Right hindlimb (tissue), 1 donor: Measurements from ENCODE around the gene AGTPBP1.
"Not testable (repeated sequence)": the region's sequence is repeated elsewhere in the genome, so short reads cannot be mapped to it uniquely, and the experiment has no call there.

Source experiments
- DNase-seq: peaks from one replicate; pipeline ENCODE4 v3.0.0-alpha.2; 2018

Gene AGTPBP1

DNA sequence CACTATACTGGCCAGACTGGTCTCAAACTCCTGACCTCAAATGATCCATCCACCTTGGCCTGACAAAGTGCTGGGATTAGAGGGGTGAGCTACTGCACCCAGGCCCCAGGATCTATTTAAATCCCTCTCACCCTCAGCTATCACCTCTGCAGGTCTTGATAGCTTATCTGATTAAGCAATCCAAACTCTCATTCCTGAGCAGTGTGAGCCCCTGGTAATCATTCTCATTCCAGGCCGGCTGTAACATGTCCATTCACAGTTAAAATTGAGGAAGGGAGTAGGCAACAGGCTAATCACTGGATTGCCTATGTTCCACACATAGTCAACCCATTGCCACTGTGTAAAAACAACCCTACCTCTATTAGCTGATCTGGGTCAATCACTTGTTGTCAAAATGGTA is 111.1 kb downstream of the AGTPBP1 start:
- DNase-seq: no peak

GRCh38 chr9:85617141-85617670 is 124.5 kb downstream of the AGTPBP1 start:
- DNase-seq: no peak

DNA sequence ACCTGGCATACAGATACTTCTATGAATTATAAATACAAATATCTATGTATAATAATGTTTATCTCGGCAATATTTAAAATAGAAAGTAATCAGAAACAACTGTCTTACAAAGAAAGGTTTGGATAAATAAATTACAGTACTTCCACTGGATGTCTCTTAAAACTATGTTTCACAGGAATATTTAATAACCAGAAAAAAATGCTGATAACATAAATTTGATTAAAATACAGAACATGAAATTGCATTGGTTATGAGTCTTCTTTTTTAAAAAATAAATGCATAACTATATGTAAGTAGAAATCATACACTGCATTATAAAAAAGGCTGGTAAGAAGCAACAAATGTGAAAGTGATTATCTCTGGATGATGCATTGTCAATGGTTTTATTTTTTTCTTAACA is 126.0 kb downstream of the AGTPBP1 start:
- no peak for DNase-seq

GRCh38 chr9:85610074-85610860 is 131.5 kb downstream of the AGTPBP1 start:
- peak; percentile 60 for DNase-seq

DNA sequence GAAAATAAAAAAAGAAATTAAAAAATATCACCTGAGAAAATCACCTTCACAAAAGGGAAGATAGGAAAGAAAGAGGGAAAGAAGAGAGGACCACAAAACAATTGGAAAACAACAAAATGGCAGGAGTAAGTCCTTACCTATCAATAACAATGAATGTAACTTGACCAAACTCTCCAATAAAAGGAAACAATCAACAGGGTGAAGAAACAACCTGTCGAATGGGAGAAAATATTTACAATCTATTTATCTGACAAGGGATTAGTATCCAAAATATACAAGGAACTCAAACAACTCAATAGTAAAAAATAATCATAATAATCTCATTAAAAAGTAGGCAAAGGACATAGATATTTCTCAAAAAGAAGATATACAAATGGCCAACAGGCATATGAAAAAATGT is 135.8 kb downstream of the AGTPBP1 start:
- DNase-seq: no peak

GRCh38 chr9:85603936-85604335 is 137.8 kb downstream of the AGTPBP1 start:
- DNase-seq: no peak

GRCh38 chr9:85602742-85603141 is 139.0 kb downstream of the AGTPBP1 start:
- no peak for DNase-seq

GRCh38 chr9:85600675-85601263 is 141.0 kb downstream of the AGTPBP1 start:
- peak; percentile 32 for DNase-seq

DNA sequence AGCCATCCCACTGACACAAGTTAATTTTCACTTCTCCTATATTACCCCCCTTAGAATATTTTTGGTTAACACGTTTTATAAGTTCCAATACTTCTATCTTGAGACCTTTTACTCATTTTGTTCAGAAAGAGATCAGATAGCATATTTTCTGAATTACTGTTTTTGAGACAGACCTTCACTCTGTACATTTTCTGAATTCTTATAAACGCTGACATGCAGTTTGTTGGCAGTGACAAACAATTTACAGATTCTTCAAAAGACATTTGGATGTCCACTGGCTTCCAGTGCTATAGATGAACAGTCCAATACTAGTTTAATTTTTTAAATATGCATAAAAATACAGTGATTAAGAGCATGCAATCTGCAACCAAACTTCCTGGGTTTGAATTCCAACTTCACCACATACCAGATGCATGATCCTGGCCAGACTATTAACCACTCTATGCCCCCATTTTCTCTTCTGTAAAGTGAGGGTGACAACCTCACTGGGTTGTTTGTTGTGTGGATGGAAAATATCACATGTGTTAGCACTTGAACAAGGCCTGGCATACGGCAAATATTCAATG is 142.1 kb downstream of the AGTPBP1 start:
- DNase-seq: no peak

DNA sequence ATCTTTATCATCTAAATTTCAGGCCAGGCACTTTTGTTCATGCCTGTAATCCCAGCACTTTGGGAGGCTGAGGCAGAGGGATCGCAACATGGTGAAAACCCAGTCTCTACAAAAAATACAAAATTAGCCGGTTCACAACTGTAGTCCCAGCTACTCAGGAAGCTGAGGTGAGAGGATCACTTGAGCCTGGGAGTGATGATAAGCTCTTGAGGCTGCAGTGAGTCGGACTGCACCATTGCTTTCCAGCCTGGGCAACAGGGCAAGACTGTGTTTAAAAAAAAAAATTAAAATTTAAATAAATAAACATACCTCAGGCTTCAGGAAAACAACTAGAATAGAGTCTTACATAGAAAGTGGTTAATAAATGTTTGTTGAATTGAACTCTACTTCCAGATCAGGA is 147.4 kb downstream of the AGTPBP1 start:
- no peak for DNase-seq

GRCh38 chr9:85586684-85587083 is 155.1 kb downstream of the AGTPBP1 start:
- DNase-seq: no peak

- no peak for DNase-seq
Observed at GRCh38 chr9:85577353-85577952, 164.3 kb downstream of the AGTPBP1 start.

DNA sequence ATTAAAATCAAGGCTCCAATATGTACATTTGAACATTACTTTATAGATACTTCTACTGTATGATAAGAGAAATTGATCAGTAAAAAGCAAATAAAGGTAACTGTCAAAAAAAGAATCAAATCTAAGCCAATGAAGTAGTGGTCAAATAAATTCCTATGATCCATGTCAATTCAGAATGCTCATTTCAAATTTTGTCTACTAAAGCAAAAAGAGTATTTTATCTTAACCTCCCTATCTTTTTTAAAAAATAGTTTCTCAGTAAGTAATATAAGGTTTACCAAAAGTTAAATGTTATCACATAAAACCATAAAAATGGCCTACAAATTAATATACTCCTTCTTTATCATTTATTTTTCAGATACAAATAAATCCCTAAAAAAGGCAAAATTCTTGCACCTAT is 165.9 kb downstream of the AGTPBP1 start:
- no peak for DNase-seq

- DNase-seq: not testable (repeated sequence)
Observed at GRCh38 chr9:85573546-85573945, 168.2 kb downstream of the AGTPBP1 start.

DNA sequence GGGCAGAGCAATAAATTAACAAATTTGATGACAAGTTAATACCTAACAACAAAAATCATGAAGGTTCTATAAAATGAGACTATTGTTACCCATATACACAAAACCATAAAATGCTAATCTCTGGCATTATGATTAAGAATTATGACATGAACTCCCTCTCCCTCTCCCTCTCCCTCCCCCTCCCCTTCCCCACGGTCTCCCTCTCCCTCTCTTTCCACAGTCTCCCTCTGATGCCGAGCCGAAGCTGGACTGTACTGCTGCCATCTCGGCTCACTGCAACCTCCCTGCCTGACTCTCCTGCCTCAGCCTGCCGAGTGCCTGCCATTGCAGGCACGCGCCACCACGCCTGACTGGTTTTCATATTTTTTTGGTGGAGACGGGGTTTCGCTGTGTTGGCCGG is 168.8 kb downstream of the AGTPBP1 start:
- not testable (repeated sequence) for DNase-seq

DNA sequence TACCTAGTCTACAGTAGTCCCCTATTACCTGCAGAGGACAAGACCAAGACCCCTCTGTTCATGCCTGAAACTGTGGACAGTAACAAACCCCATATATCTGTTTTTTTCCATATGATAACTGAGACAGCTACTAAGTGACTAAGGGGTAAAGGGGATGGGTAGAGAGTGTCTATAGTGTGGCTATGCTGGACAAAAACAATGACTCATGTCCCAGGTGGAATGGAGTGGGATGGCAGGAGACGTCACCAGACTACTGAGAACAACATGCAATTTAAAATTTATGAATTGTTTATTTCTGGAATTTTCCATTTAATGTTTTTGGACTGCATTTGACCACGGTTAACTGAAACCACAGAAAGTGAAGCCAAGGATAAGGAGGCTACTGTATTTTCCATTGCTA is 171.8 kb downstream of the AGTPBP1 start:
- no peak for DNase-seq

DNA sequence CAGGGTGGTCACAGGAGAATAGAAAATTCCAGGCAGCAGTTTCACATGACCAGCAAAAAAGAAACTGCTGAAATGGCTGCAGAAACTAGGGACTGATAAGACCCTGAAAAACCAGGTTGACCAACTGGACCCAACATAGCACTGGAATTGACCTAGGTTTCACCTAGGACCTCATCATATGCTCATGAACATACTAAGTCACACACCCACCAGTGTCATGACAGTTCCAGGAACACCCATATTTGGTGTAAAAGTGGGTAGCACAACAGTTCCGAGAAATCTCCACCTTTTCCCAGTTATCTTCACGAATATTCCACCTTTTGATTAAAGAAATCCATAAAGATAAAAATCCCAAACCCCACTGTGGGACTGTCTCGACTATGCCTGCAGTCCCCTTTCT is 182.2 kb downstream of the AGTPBP1 start:
- DNase-seq: no peak

- no peak for DNase-seq
Observed at GRCh38 chr9:85554349-85554748, 187.4 kb downstream of the AGTPBP1 start.

DNA sequence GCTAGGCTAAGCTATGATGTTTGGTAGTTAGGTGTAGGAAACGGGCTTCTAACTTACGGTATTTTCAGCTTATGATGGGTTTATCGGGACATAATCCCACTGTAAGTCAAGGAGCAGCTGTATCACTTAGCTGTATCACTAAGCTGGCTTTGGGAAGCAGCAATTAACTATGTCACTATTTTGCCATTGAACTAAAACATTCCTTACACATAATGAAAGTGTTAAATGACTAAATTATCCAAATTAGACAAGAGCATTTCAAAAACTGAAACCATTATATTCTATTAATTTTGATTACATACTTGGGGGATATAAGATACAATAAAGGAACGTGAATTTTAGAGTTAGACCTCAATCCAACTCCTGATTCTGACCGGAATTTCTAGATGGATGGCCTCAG is 188.3 kb downstream of the AGTPBP1 start:
- no peak for DNase-seq

- no peak for DNase-seq
Observed at GRCh38 chr9:85547599-85547998, 194.2 kb downstream of the AGTPBP1 start.

- no peak for DNase-seq
Observed at GRCh38 chr9:85543196-85543595, 198.6 kb downstream of the AGTPBP1 start.

DNA sequence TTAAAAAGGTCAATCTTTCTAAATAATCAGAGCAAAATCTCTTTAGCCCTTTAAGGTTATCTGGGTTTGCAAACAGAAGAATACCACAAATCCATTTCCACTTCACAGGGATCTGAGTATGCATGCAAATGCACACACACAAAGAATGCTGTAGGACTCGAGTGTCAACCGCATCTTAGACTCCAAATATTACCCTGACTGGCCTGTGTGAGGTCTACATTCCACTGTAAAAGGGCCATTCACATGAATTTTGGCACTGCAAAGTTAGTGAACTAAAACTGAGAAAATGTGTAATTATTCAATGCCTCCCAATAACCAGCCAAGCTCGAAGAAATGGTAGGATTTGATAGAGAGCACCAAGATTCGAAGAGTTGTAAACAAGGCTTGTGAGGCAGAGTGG is 199.9 kb downstream of the AGTPBP1 start:
- DNase-seq: no peak

DNA sequence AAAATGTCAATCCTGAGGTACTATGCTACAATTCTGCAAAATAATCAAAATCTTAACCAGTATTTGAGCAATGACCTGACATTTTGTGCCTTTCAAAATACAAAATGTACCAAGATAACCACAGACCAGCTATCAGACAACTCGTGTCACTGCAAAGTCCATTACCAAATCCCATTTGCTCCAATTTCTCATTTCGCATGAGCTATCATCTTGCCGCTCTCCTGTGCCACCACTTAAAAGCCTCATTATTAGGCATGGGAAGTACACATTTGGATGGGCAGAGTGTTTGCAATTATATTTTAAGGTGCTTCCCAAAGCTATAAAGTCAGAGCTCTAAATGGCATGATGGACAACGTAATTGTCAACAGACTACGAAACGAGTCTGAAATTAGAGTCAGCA is 205.2 kb downstream of the AGTPBP1 start:
- no peak for DNase-seq

DNA sequence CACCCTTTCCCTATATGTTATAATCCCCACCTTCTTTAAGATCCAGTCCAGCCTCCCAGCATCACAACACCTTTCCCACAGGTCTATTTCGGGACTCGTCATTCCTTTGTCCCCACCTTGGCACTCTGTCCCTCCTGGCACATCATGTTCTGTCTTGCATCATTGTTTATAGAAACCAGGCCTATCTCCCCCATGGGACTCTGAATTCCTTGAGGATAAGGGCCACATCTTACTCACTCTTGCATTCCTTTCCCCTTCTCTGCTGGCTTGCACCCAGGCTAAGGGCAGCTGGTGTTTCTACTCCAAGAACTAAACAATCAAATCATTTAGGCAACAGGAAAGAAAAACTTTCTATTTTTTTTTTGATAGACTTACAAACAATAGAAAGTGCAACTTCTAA is 205.7 kb downstream of the AGTPBP1 start:
- no peak for DNase-seq
